ENCODE data around the gene LIMA1.

Gene LIMA1

GRCh38 chr12:50205648-50206047 is 77.7 kb downstream of the LIMA1 start:
- no peak for DNase-seq (ENCODE audit: low read depth)
- no peak overlapping the region for H3K4me3 ChIP-seq (ENCODE audit: low read depth, low read length)
- no peak for TF ChIP-seq CTCF (IDR thresholded peaks at IDR 0.05; ENCODE audit: low read depth, low read length, missing control alignments)

- H3K4me3 ChIP-seq (ENCODE audit: low read depth, low read length), result no peak overlapping the region
- no peak for DNase-seq (ENCODE audit: low read depth)
- TF ChIP-seq CTCF (IDR thresholded peaks at IDR 0.05; ENCODE audit: low read depth, low read length, missing control alignments), result no peak
These were observed 79.6 kb downstream of the LIMA1 start for GRCh38 chr12:50203691-50204090.

GRCh38 chr12:50201987-50202521 is 81.3 kb downstream of the LIMA1 start:
- no peak for TF ChIP-seq CTCF (IDR thresholded peaks at IDR 0.05; ENCODE audit: low read depth, low read length, missing control alignments)
- H3K4me3 ChIP-seq (ENCODE audit: low read depth, low read length), result no peak overlapping the region
- no peak for DNase-seq (ENCODE audit: low read depth)

- no peak for DNase-seq (ENCODE audit: low read depth)
- no peak for TF ChIP-seq CTCF (IDR thresholded peaks at IDR 0.05; ENCODE audit: low read depth, low read length, missing control alignments)
- no peak overlapping the region for H3K4me3 ChIP-seq (ENCODE audit: low read depth, low read length)
These were observed 82.6 kb downstream of the LIMA1 start for GRCh38 chr12:50200552-50201273.

- DNase-seq (ENCODE audit: low read depth), result no peak
- no peak for TF ChIP-seq CTCF (IDR thresholded peaks at IDR 0.05; ENCODE audit: low read depth, low read length, missing control alignments)
- H3K4me3 ChIP-seq (ENCODE audit: low read depth, low read length), result no peak overlapping the region
These were observed 84.5 kb downstream of the LIMA1 start for GRCh38 chr12:50198829-50199228.

GRCh38 chr12:50197297-50197727 is 86.0 kb downstream of the LIMA1 start:
- DNase-seq (ENCODE audit: low read depth), result no peak
- no peak for TF ChIP-seq CTCF (IDR thresholded peaks at IDR 0.05; ENCODE audit: low read depth, low read length, missing control alignments)
- no peak overlapping the region for H3K4me3 ChIP-seq (ENCODE audit: low read depth, low read length)

- TF ChIP-seq CTCF (IDR thresholded peaks at IDR 0.05; ENCODE audit: low read depth, low read length, missing control alignments), result no peak
- no peak for DNase-seq (ENCODE audit: low read depth)
- no peak overlapping the region for H3K4me3 ChIP-seq (ENCODE audit: low read depth, low read length)
These were observed 86.8 kb downstream of the LIMA1 start for GRCh38 chr12:50196537-50196936.
